ENCODE measurements around the gene KLF1. TPM values are rescaled to one million over a fixed set of nuclear protein-coding genes. Genes with fewer than 3 reads are reported as not detected.

The KLF1 gene
- total and polyA plus RNA-seq, 10 of the 15 experiments (the other 5 are each of a cell fraction or from before 2014, with no cell fraction given) = 0.04 to 0.38 (median 0.08) TPM; not detected in 3

- POLR2A ChIA-PET = interaction anchor here (0.5 to 1.1 kb wide), 3 partner anchors 23 to 80 kb away, joined by 3 to 7 read pairs (median 6); no protein-coding TSS in a partner anchor
- TF ChIP-seq CHD2 (IDR thresholded peaks at IDR 0.05; ENCODE audit: borderline replicate concordance, low read depth, low read length) = 0 out of 2 replicates have a peak, but pooled peaks have one; percentile 36
- TF ChIP-seq IRF4 (IDR thresholded peaks at IDR 0.05; ENCODE audit: low read depth, low read length) = no peak
- peak; percentile 78 for TF ChIP-seq YY1 (IDR thresholded peaks at IDR 0.05; ENCODE audit: low read depth, low read length)
- TF ChIP-seq SMAD5 (IDR thresholded peaks at IDR 0.05; ENCODE audit: low read depth) = no peak
- TF ChIP-seq RAD21 (IDR thresholded peaks at IDR 0.05; ENCODE audit: insufficient read depth, low read depth, low read length) = peak; percentile 88
- no peak for TF ChIP-seq BCLAF1 (IDR thresholded peaks at IDR 0.05)
- TF ChIP-seq RELB (IDR thresholded peaks at IDR 0.05; ENCODE audit: low read depth) = no peak
- TF ChIP-seq ZNF592 (IDR thresholded peaks at IDR 0.05) = peak; percentile 70; the same call in 1 of the 2 replicates
- peak; percentile 70; the same call in 1 of the 2 replicates for TF ChIP-seq SMARCA5 (IDR thresholded peaks at IDR 0.05)
- TF ChIP-seq CHD1 (IDR thresholded peaks at IDR 0.05; ENCODE audit: low read depth, low read length) = no peak
- no peak for TF ChIP-seq MAX (IDR thresholded peaks at IDR 0.05; ENCODE audit: low read depth, low read length)
Observed at GRCh38 chr19:12847159-12848139, 39.6 kb downstream of the KLF1 start.

More at GRCh38 chr19:12847159-12848139, 39.6 kb downstream of the KLF1 start:
- no peaks in the 10 kb centered on the region for H3K36me3 ChIP-seq (ENCODE audit: control insufficient read depth in 2 of 2, insufficient read depth in 2 of 2, low read length in 1 of 2)
- peak overlapping the region; percentile 71 for H3K4me2 ChIP-seq (ENCODE audit: control insufficient read depth, insufficient read depth)
- H3K4me3 ChIP-seq = no peak overlapping the region
- H4K20me1 ChIP-seq (ENCODE audit: control insufficient read depth, insufficient read depth) = no peaks in the 10 kb centered on the region
- no peak for DNase-seq (ENCODE audit: low read depth, low spot score)
- WGBS (ENCODE audit: insufficient coverage, insufficient replicate concordance, low lambda C conversion rate, missing lambda C conversion rate) = 18% methylated on average over 60 of the region's 69 CpGs
- in situ Hi-C loops (cut with MboI) (loop anchor here (5.0 kb wide), 1 partner anchor 80 kb away; no protein-coding TSS in a partner anchor), intact Hi-C loops (cut with micrococcal nuclease; ENCODE audit: unreplicated experiment) (loop anchor here (1.0 kb wide), 2 partner anchors 81 to 87 kb away; no protein-coding TSS in a partner anchor)
- no peaks in the 10 kb centered on the region for H3K79me2 ChIP-seq (ENCODE audit: control insufficient read depth, insufficient read depth, low read length)
- H3K27me3 ChIP-seq (replicated peaks in 1 of 2; ENCODE audit: control insufficient read depth in 2 of 2, insufficient read depth in 2 of 2, low read length in 1 of 2) = no peaks in the 10 kb centered on the region; a peak in 1 of 4 replicates
- H3K4me1 ChIP-seq (ENCODE audit: control insufficient read depth, insufficient read depth, low read length) = no peaks in the 10 kb centered on the region; the same call in 1 of the 2 replicates
- ChIA-PET CTCF (interaction anchor here (0.6 to 10.1 kb wide), 48 partner anchors 9 to 440 kb away, joined by 3 to 235 read pairs (median 4); partner anchors contain the start of genes CALR, DNASE2, FBXW9 and HOOK2), SMC1A (ENCODE audit: uncharacterized antibody, unreplicated experiment) (interaction anchor here (0.6 to 2.4 kb wide), 17 partner anchors 17 to 185 kb away, joined by 3 to 17 read pairs (median 3); partner anchors contain the start of genes JUNB, RNASEH2A and THSD8), RAD21 (ENCODE audit: unreplicated experiment) (interaction anchor here (0.7 to 2.5 kb wide), 14 partner anchors 13 to 90 kb away, joined by 3 to 76 read pairs (median 4); partner anchors contain the start of genes GCDH and RNASEH2A)
- no TSS peak for BruUV-seq (replicated peaks)
- H3K9ac ChIP-seq (ENCODE audit: control insufficient read depth, insufficient read depth, low read length) = no peak overlapping the region
- no peak overlapping the region for H3K27ac ChIP-seq (ENCODE audit: control insufficient read depth, insufficient read depth)
- peak overlapping the region; percentile 79 for H2AFZ ChIP-seq (ENCODE audit: control insufficient read depth, low read depth, low read length)
- FAIRE-seq = no peak
- no peaks in the 10 kb centered on the region for H3K9me3 ChIP-seq (replicated peaks; ENCODE audit: control insufficient read depth, insufficient read depth, low read length)
- peak; percentile 100 for ATAC-seq
